SK-N-SH (cell line): ENCODE results near the gene QSER1. TPM values are rescaled to one million over a fixed set of nuclear protein-coding genes. Genes with fewer than 3 reads are reported as not detected.
"Not testable (repeated sequence)": the region's sequence is repeated elsewhere in the genome, so short reads cannot be mapped to it uniquely, and the experiment has no call there.

Source experiments
- CTCF ChIA-PET: fragments of 300-600, 350-600 bp; formaldehyde crosslinking; extraction: SDS; loops from one replicate; lab custom pipeline; 2021; lab: Yijun Ruan, JAX
- POLR2A ChIA-PET: fragments of 350-600 bp; sonication (Branson Sonifier 250); formaldehyde crosslinking; extraction: SDS; loops from one replicate; lab custom pipeline; 2020; ENCODE audit warnings: antibody characterized with exemption, inconsistent platforms; lab: Yijun Ruan, JAX
- DNase-seq: peaks from one replicate; pipeline ENCODE4 v3.0.0; 2012
- H2AFZ ChIP-seq: fragments of 200-600 bp; sonication (generic); 2 replicates; pipeline ENCODE4 v1.8.1; 2016; ENCODE audit warnings: antibody characterized with exemption, mild to moderate bottlenecking, low read depth
- H3F3A ChIP-seq: fragments of 200-600 bp; sonication (generic); replicated peaks from 2 replicates; pipeline ENCODE3; 2016; ENCODE audit warnings: antibody characterized with exemption, mild to moderate bottlenecking; ENCODE audit not compliant: insufficient read depth
- H3K27ac ChIP-seq, 2 experiments: fragments of 200-500 bp in 1 of 2; fragments of 200-600 bp in 1 of 2; sonication (Bioruptor generic) in 1 of 2; sonication (generic), shearing (Covaris generic) in 1 of 2; 2 replicates each; pipeline versions ENCODE4 v1.5.1 to v1.6.1; 2014 to 2016; ENCODE audit warnings: low read depth in 2 of 2, inconsistent platforms in 1 of 2, low read length in 1 of 2, mild to moderate bottlenecking in 1 of 2, mixed read lengths in 1 of 2
- H3K27me3 ChIP-seq: fragments of 200-600 bp; sonication (generic), shearing (Covaris generic); 2 replicates; pipeline ENCODE4 v1.6.1; 2016; ENCODE audit warnings: mixed run types; ENCODE audit not compliant: insufficient read depth
- H3K36me3 ChIP-seq, 2 experiments: fragments of 200-500 bp in 1 of 2; fragments of 200-600 bp in 1 of 2; sonication (Bioruptor generic) in 1 of 2; sonication (generic) in 1 of 2; replicated peaks in 1 of 2; 2 replicates each; pipeline versions ENCODE3 to v1.5.1; 2014 to 2016; ENCODE audit warnings: low read length in 1 of 2, mild to moderate bottlenecking in 1 of 2; ENCODE audit not compliant: insufficient read depth in 2 of 2, control insufficient read depth in 1 of 2
- H3K4me1 ChIP-seq, 2 experiments: fragments of 200-500 bp in 1 of 2; fragments of 200-600 bp in 1 of 2; sonication (Bioruptor generic) in 1 of 2; sonication (generic), shearing (Covaris generic) in 1 of 2; 2 replicates each; pipeline versions ENCODE4 v1.5.1 to v1.6.1; 2014 to 2016; ENCODE audit warnings: low read depth in 1 of 2, low read length in 1 of 2, mixed run types in 1 of 2; ENCODE audit not compliant: insufficient read depth in 2 of 2, control insufficient read depth in 1 of 2
- H3K4me2 ChIP-seq: fragments of 200-600 bp; sonication (generic), shearing (Covaris generic); 2 replicates; pipeline ENCODE4 v1.6.1; 2017; ENCODE audit warnings: mixed run types
- H3K4me3 ChIP-seq, 2 experiments: fragments of 200-500 bp in 1 of 2; fragments of 200-600 bp in 1 of 2; sonication (Bioruptor generic) in 1 of 2; sonication (generic), shearing (Covaris generic) in 1 of 2; 2 replicates each; pipeline versions ENCODE4 v1.5.1 to v1.8.1; 2014 to 2016; ENCODE audit warnings: low read depth in 2 of 2, inconsistent platforms in 1 of 2, low read length in 1 of 2, mild to moderate bottlenecking in 1 of 2, mixed read lengths in 1 of 2, moderate library complexity in 1 of 2
- H3K79me2 ChIP-seq: fragments of 200-600 bp; sonication (generic); 2 replicates; pipeline ENCODE4 v1.8.1; 2017; ENCODE audit warnings: mild to moderate bottlenecking; ENCODE audit not compliant: insufficient read depth
- H3K9ac ChIP-seq: fragments of 200-600 bp; sonication (generic); 2 replicates; pipeline ENCODE4 v1.6.1; 2017; ENCODE audit warnings: mixed run types
- H3K9me2 ChIP-seq: fragments of 200-600 bp; sonication (generic); 2 replicates; pipeline ENCODE4 v1.6.1; 2017; ENCODE audit warnings: mixed run types
- H3K9me3 ChIP-seq: fragments of 200-600 bp; sonication (generic); 2 replicates; pipeline ENCODE4 v1.6.1; 2017; ENCODE audit warnings: mixed run types, mild to moderate bottlenecking, moderate library complexity
- H4K20me1 ChIP-seq: fragments of 200-600 bp; sonication (generic); 2 replicates; pipeline ENCODE4 v1.6.1; 2017; ENCODE audit warnings: mild to moderate bottlenecking, mixed run types; ENCODE audit not compliant: insufficient read depth
- CHD2 ChIP-seq: fragments of 150-350 bp; IDR thresholded peaks from 2 replicates; pipeline ENCODE4 v1.6.1; 2018; ENCODE audit warnings: low read length; ENCODE audit not compliant: partially characterized antibody
- FOXJ3 ChIP-seq: sonication (generic); formaldehyde crosslinking; IDR thresholded peaks from 2 replicates; pipeline ENCODE4 v1.5.1; 2020; ENCODE audit warnings: mild to moderate bottlenecking, missing genetic modification reagents
- GATA2 ChIP-seq: sonication (generic); formaldehyde crosslinking; IDR thresholded peaks from 2 replicates; pipeline ENCODE4 v1.5.0; 2020; ENCODE audit warnings: mild to moderate bottlenecking, missing genetic modification reagents
- JUND ChIP-seq: IDR thresholded peaks from 2 replicates; pipeline ENCODE4 v1.4.0; 2012
- MXI1 ChIP-seq: IDR thresholded peaks from 2 replicates; pipeline ENCODE4 v1.6.1; 2012; ENCODE audit warnings: mild to moderate bottlenecking, low read depth, low read length, improper control_type of control experiment
- RAD21 ChIP-seq: IDR thresholded peaks from 2 replicates; pipeline ENCODE4 v1.6.1; 2012; ENCODE audit warnings: mild to moderate bottlenecking, low read length
- SMC3 ChIP-seq: IDR thresholded peaks from 2 replicates; pipeline ENCODE4 v1.6.1; 2012; ENCODE audit warnings: low read depth, low read length, improper control_type of control experiment
- YY1 ChIP-seq: IDR thresholded peaks from 2 replicates; pipeline ENCODE4 v1.4.0; 2012; ENCODE audit warnings: low read depth, mild to moderate bottlenecking
- WGBS: methylation state at CpG from one replicate; pipeline ENCODE4 v1.1.6; 2017; ENCODE audit warnings: low lambda C conversion rate; 5-methylcytosine and 5-hydroxymethylcytosine counted together
- polyA plus RNA-seq, 3 experiments: library from polyadenylated mRNA; depleted of rRNA; stranded (reverse); fragments of >200 nt; gene quantifications; 2 replicates each; pipeline ENCODE4 v1.2.3, GENCODE V29; 2012
- TF ChIP-seq, protein P1 (sequence below): IDR thresholded peaks from 2 replicates; pipeline ENCODE4 v1.4.0; 2012; ENCODE audit warnings: low read depth

Gene QSER1
- polyA plus RNA-seq, 1 of the 3 experiments (the other 2 are of a cell fraction) = 4.2 TPM

GRCh38 chr11:32963721-32964120 lies 71.1 kb downstream of the QSER1 start:
- Histone ChIP-seq H3K36me3 (peaks cover 11 to 53% of the 10 kb centered on the region in 2 experiments), H3K4me2 (no peak overlapping the region), H3K27ac (no peak overlapping the region), H3K9me3 (no peaks in the 10 kb centered on the region), H3K4me3 (no peak overlapping the region), H3K9ac (no peak overlapping the region), H3K27me3 (no peaks in the 10 kb centered on the region), H3K79me2 (peaks cover 5% of the 10 kb centered on the region; the same call in 1 of the 2 replicates), H3K4me1 (no peaks in the 10 kb centered on the region), H2AFZ (no peak overlapping the region), H3K9me2 (no peaks in the 10 kb centered on the region), H3F3A (peaks cover 11% of the 10 kb centered on the region), H4K20me1 (no peaks in the 10 kb centered on the region)
- 93% methylated on average over 2 of the region's 2 CpGs for WGBS
- ChIA-PET CTCF (interaction anchor here (0.9 to 6.8 kb wide), 2 partner anchors 8 to 101 kb away, joined by 3 to 42 read pairs; no protein-coding TSS in a partner anchor), POLR2A (no interaction called here)
- DNase-seq = no peak
- TF ChIP-seq SMC3 (no peak), MXI1 (no peak), FOXJ3 (CRISPR knock-in tag) (no peak)

DNA sequence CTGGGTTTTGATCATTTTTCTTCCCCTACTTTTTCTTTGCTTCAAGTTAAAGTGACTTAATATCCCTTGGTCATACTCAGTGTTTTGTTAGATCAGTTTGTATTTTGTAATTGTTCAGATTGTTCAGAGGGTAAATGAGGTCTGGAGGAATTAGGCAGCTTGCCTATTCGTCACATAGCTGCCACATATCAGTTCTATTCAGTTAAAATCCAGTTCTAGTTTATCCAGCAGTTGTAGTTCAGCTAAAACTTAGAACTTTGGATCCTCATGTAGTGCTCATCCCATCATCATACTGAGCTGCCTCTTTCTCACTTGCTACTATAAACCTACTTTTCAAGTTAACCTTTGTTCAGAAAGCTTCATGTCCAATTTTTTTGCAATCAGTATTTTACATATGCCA lies 75.9 kb downstream of the QSER1 start:
- Histone ChIP-seq H4K20me1 (no peaks in the 10 kb centered on the region), H3K27ac (no peak overlapping the region), H3K4me1 (no peaks in the 10 kb centered on the region), H3K4me3 (no peak overlapping the region), H3K27me3 (no peaks in the 10 kb centered on the region), H3K9me2 (no peaks in the 10 kb centered on the region), H3K9ac (no peak overlapping the region; the same call in 1 of the 2 replicates), H2AFZ (no peak overlapping the region), H3K9me3 (no peaks in the 10 kb centered on the region), H3K36me3 (peaks cover 13 to 53% of the 10 kb centered on the region in 2 experiments), H3K4me2 (no peak overlapping the region), H3K79me2 (no peaks in the 10 kb centered on the region), H3F3A (no peaks in the 10 kb centered on the region)
- TF ChIP-seq GATA2 (CRISPR knock-in tag) = no peak
- TF ChIP-seq RAD21 = no peak
- TF ChIP-seq YY1 = no peak
- TF ChIP-seq, protein P1, sequence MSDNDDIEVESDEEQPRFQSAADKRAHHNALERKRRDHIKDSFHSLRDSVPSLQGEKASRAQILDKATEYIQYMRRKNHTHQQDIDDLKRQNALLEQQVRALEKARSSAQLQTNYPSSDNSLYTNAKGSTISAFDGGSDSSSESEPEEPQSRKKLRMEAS = no peak
- no peak for TF ChIP-seq SMC3
- no peak for TF ChIP-seq JUND
- no peak for TF ChIP-seq CHD2
- no peak for DNase-seq
- WGBS = 90% methylated on average over 1 of the region's 1 CpG
- ChIA-PET POLR2A (no interaction called here), CTCF (interaction anchor here (0.7 to 6.8 kb wide), 3 partner anchors 25 to 97 kb away, joined by 3 to 42 read pairs (median 4); no protein-coding TSS in a partner anchor)

- POLR2A ChIA-PET, H3K27ac ChIP-seq, H4K20me1 ChIP-seq, H3F3A ChIP-seq, H3K4me2 ChIP-seq, H3K79me2 ChIP-seq, H2AFZ ChIP-seq, H3K4me1 ChIP-seq, H3K9ac ChIP-seq, DNase-seq, H3K4me3 ChIP-seq, H3K9me3 ChIP-seq, H3K27me3 ChIP-seq, H3K9me2 ChIP-seq: not testable (repeated sequence)
- CTCF ChIA-PET = interaction anchor here (1.0 to 1.6 kb wide), 2 partner anchors 91 to 93 kb away, joined by 4 to 10 read pairs; no protein-coding TSS in a partner anchor
- 95% methylated on average over 3 of the region's 3 CpGs for WGBS
- peaks cover 40 to 65% of the 10 kb centered on the region in 2 experiments for H3K36me3 ChIP-seq
These were observed 79.6 kb downstream of the QSER1 start for GRCh38 chr11:32972233-32972632.
